Esophagus squamous epithelium (tissue), 4 donors: ENCODE results near the gene PLEKHN1.

Experiments used
- CTCF ChIP-seq, 6 experiments: fragments of 450-650 bp in 4 of 6; fragments of 200-600 bp in 2 of 6; sonication (generic) in 2 of 6; IDR thresholded peaks; one replicate each; pipeline ENCODE4 v1.5.1; 2016 to 2019; ENCODE audit warnings: antibody characterized with exemption in 6 of 6, mild to moderate bottlenecking in 4 of 6, moderate library complexity in 4 of 6
- POLR2A ChIP-seq, 4 donors: fragments of 450-650 bp; IDR thresholded peaks; one replicate each; pipeline ENCODE4 v1.6.1; 2017; ENCODE audit warnings: antibody characterized with exemption in 4 of 4, mild to moderate bottlenecking in 4 of 4, moderate library complexity in 3 of 4

GRCh38 chr1:1024771-1025699 lies 58.8 kb downstream of the PLEKHN1 start:
- TF ChIP-seq CTCF (IDR thresholded peaks at IDR 0.05) (no peak), POLR2A (IDR thresholded peaks at IDR 0.05) (peak in 1 of 4 donors; percentile 35)
